ENCODE measurements around the gene PHC2. TPM values are rescaled to one million over a fixed set of nuclear protein-coding genes. Genes with fewer than 3 reads are reported as not detected.
A peak's percentile ranks its signal among the peaks of the same experiment; 100 is the strongest.

PHC2 gene
- total and polyA plus RNA-seq, 9 of the 15 experiments (the other 6 are each of a cell fraction or from before 2014, with no cell fraction given), result 3.1 to 67.6 (median 34.6) TPM

DNA sequence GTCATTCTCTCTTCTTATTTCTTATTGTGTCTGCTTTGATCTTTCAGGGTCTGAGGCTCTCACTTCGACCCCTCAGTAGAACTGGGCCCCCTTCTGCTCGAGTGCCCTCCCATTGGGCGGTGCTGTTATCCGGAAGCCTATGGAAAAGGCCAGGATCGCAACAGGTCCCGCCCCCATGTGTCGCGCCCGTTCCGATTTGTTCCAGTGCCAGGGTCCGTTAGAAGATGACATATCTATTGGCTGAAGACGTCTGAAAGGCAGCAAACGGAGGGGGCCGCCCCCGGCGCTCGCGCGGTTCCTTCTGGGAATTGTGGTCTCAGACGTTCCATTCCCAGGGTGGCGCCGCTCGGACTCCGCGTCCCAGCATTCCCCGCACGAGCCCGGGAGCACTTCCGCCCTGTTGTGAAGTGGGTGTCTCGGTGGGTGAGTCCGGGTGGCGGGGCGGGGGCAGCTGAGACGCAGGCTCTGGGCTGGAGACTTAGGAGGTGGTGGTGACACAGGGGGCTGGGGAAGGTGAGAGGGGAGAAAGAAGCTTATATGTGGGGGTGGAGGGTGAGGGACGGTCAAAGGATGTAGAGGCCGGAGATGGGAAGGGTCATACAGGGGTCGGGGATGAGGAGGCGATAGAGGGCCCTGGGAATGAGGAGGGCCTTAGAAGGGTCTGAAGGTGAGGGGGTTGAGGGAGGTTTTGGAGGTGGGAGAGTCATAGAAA is 41.5 kb upstream of the PHC2 start, which contains the start of gene ZSCAN20 (continued):
- TF ChIP-seq GABPA (tag; conservative IDR thresholded peaks at IDR 0.05; ENCODE audit: low read depth), result peak; percentile 93
- no peak for TF ChIP-seq TRIM28 (IDR thresholded peaks at IDR 0.05)
- TF ChIP-seq PPARD (CRISPR knock-in tag; IDR thresholded peaks at IDR 0.05), result no peak
- TF ChIP-seq ILK (tag; IDR thresholded peaks at IDR 0.05; ENCODE audit: borderline replicate concordance, low read depth), result no peak
- TF ChIP-seq BRD4 (IDR thresholded peaks at IDR 0.05), result no peak
- TF ChIP-seq ZNF23 (CRISPR knock-in tag; IDR thresholded peaks at IDR 0.05), result no peak
- no peak for TF ChIP-seq PTTG1 (tag; IDR thresholded peaks at IDR 0.05; ENCODE audit: low read depth)
- no peak for TF ChIP-seq CBX1 (IDR thresholded peaks at IDR 0.05; ENCODE audit: low read depth)
- TF ChIP-seq, protein P1, sequence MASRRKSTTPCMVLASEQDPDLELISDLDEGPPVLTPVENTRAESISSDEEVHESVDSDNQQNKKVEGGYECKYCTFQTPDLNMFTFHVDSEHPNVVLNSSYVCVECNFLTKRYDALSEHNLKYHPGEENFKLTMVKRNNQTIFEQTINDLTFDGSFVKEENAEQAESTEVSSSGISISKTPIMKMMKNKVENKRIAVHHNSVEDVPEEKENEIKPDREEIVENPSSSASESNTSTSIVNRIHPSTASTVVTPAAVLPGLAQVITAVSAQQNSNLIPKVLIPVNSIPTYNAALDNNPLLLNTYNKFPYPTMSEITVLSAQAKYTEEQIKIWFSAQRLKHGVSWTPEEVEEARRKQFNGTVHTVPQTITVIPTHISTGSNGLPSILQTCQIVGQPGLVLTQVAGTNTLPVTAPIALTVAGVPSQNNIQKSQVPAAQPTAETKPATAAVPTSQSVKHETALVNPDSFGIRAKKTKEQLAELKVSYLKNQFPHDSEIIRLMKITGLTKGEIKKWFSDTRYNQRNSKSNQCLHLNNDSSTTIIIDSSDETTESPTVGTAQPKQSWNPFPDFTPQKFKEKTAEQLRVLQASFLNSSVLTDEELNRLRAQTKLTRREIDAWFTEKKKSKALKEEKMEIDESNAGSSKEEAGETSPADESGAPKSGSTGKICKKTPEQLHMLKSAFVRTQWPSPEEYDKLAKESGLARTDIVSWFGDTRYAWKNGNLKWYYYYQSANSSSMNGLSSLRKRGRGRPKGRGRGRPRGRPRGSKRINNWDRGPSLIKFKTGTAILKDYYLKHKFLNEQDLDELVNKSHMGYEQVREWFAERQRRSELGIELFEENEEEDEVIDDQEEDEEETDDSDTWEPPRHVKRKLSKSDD (conservative IDR thresholded peaks at IDR 0.05; ENCODE audit: low read length), result no peak
- TF ChIP-seq, protein P2, sequence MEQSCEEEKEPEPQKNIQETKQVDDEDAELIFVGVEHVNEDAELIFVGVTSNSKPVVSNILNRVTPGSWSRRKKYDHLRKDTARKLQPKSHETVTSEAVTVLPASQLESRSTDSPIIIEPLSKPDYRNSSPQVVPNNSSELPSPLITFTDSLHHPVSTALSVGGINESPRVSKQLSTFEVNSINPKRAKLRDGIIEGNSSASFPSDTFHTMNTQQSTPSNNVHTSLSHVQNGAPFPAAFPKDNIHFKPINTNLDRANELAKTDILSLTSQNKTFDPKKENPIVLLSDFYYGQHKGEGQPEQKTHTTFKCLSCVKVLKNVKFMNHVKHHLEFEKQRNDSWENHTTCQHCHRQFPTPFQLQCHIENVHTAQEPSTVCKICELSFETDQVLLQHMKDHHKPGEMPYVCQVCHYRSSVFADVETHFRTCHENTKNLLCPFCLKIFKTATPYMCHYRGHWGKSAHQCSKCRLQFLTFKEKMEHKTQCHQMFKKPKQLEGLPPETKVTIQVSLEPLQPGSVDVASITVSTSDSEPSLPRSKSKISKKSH (CRISPR knock-in tag; IDR thresholded peaks at IDR 0.05), result no peak
- TF ChIP-seq ZNF79 (CRISPR knock-in tag; IDR thresholded peaks at IDR 0.05; ENCODE audit: low read depth), result no peak
- TF ChIP-seq MEF2D (tag; conservative IDR thresholded peaks at IDR 0.05; ENCODE audit: low read depth), result no peak
- TF ChIP-seq, protein P3, sequence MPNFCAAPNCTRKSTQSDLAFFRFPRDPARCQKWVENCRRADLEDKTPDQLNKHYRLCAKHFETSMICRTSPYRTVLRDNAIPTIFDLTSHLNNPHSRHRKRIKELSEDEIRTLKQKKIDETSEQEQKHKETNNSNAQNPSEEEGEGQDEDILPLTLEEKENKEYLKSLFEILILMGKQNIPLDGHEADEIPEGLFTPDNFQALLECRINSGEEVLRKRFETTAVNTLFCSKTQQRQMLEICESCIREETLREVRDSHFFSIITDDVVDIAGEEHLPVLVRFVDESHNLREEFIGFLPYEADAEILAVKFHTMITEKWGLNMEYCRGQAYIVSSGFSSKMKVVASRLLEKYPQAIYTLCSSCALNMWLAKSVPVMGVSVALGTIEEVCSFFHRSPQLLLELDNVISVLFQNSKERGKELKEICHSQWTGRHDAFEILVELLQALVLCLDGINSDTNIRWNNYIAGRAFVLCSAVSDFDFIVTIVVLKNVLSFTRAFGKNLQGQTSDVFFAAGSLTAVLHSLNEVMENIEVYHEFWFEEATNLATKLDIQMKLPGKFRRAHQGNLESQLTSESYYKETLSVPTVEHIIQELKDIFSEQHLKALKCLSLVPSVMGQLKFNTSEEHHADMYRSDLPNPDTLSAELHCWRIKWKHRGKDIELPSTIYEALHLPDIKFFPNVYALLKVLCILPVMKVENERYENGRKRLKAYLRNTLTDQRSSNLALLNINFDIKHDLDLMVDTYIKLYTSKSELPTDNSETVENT (CRISPR knock-in tag; IDR thresholded peaks at IDR 0.05), result 0 out of 2 replicates have a peak, but pooled peaks have one; percentile 24
- TF ChIP-seq SP1 (CRISPR knock-in tag; IDR thresholded peaks at IDR 0.05), result peak; percentile 66; the same call in 1 of the 2 replicates
- no peak; the same call in 1 of the 2 replicates for TF ChIP-seq PHF21A (IDR thresholded peaks at IDR 0.05; ENCODE audit: borderline replicate concordance, low read depth)
- TF ChIP-seq DMBX1 (CRISPR knock-in tag; IDR thresholded peaks at IDR 0.05; ENCODE audit: borderline replicate concordance), result no peak
- TF ChIP-seq ETV6 (IDR thresholded peaks at IDR 0.05; ENCODE audit: borderline replicate concordance in 1 of 2, low read depth in 2 of 2, low read length in 1 of 2), result no peak
- TF ChIP-seq ETV6 (CRISPR knock-in tag; IDR thresholded peaks at IDR 0.05; ENCODE audit: borderline replicate concordance), result no peak
- no peak for TF ChIP-seq E2F3 (CRISPR knock-in tag; IDR thresholded peaks at IDR 0.05)
- peak; percentile 44; the same call in 1 of the 2 replicates for TF ChIP-seq TOE1 (IDR thresholded peaks at IDR 0.05; ENCODE audit: borderline replicate concordance)
- no peak for TF ChIP-seq TOE1 (CRISPR knock-in tag; IDR thresholded peaks at IDR 0.05; ENCODE audit: borderline replicate concordance, low read depth)
- TF ChIP-seq HSF4 (CRISPR knock-in tag; IDR thresholded peaks at IDR 0.05; ENCODE audit: borderline replicate concordance), result no peak
- TF ChIP-seq KAT7 (CRISPR knock-in tag; IDR thresholded peaks at IDR 0.05; ENCODE audit: borderline replicate concordance), result no peak

Data from K562 (cell line).